Measurements from ENCODE around the gene TNFSF10. TPM values are rescaled to one million over a fixed set of nuclear protein-coding genes. Genes with fewer than 3 reads are reported as not detected.

TNFSF10 gene
- polyA plus RNA-seq, 1 of the 3 experiments (the other 2 are of a cell fraction) = 0.10 TPM

GRCh38 chr3:172478116-172478515 lies 45.1 kb downstream of the TNFSF10 start:
- POLR2A ChIA-PET = no interaction called here

More at GRCh38 chr3:172478116-172478515, 45.1 kb downstream of the TNFSF10 start:
- Histone ChIP-seq H3F3A (replicated peaks; ENCODE audit: insufficient read depth) (no peaks in the 10 kb centered on the region), H3K27ac (ENCODE audit: low read depth in 2 of 2, low read length in 1 of 2) (no peak overlapping the region), H3K27me3 (ENCODE audit: insufficient read depth) (no peaks in the 10 kb centered on the region), H3K9me3 (0 out of 2 replicates have a peak, but pooled peaks cover 3% of the 10 kb centered on the region), H3K4me2 (no peak overlapping the region), H3K4me1 (ENCODE audit: control insufficient read depth in 1 of 2, insufficient read depth in 2 of 2, low read depth in 1 of 2, low read length in 1 of 2) (no peaks in the 10 kb centered on the region; a peak in 1 of 4 replicates), H3K9ac (no peak overlapping the region), H3K9me2 (no peaks in the 10 kb centered on the region), H3K4me3 (ENCODE audit: low read depth in 2 of 2, low read length in 1 of 2) (no peak overlapping the region), H3K79me2 (ENCODE audit: insufficient read depth) (no peaks in the 10 kb centered on the region), H3K36me3 (replicated peaks in 1 of 2; ENCODE audit: control insufficient read depth in 1 of 2, insufficient read depth in 2 of 2, low read length in 1 of 2) (no peaks in the 10 kb centered on the region), H4K20me1 (ENCODE audit: insufficient read depth) (no peaks in the 10 kb centered on the region), H2AFZ (ENCODE audit: low read depth) (no peak overlapping the region)
- no peak for DNase-seq
- 69% methylated on average over 1 of the region's 1 CpG for WGBS (ENCODE audit: low lambda C conversion rate)
- CTCF ChIA-PET = interaction anchor here (0.7 to 3.6 kb wide), 15 partner anchors 8 to 1515 kb away, joined by 3 to 27 read pairs (median 4); no protein-coding TSS in a partner anchor
- TF ChIP-seq SIN3A (IDR thresholded peaks at IDR 0.05; ENCODE audit: borderline replicate concordance, low read depth, low read length) (no peak), ZBTB33 (IDR thresholded peaks at IDR 0.05; ENCODE audit: borderline replicate concordance, low read depth) (no peak), TEAD4 (IDR thresholded peaks at IDR 0.05; ENCODE audit: borderline replicate concordance, insufficient read depth) (no peak), EZH2phosphoT487 (IDR thresholded peaks at IDR 0.05; ENCODE audit: borderline replicate concordance, low read depth) (no peak), IRF3 (IDR thresholded peaks at IDR 0.05; ENCODE audit: low read depth, low read length) (no peak), EP300 (IDR thresholded peaks at IDR 0.05; ENCODE audit: borderline replicate concordance in 1 of 2, low read depth in 1 of 2, low read length in 1 of 2) (no peak), SMC3 (IDR thresholded peaks at IDR 0.05; ENCODE audit: low read depth, low read length) (no peak), NRF1 (IDR thresholded peaks at IDR 0.05; ENCODE audit: low read depth, low read length) (no peak), YY1 (IDR thresholded peaks at IDR 0.05; ENCODE audit: low read depth) (no peak), JUND (IDR thresholded peaks at IDR 0.05) (no peak), FOXM1 (IDR thresholded peaks at IDR 0.05; ENCODE audit: low read depth) (no peak), PBX3 (IDR thresholded peaks at IDR 0.05) (no peak)
